SK-N-SH (cell line): ENCODE results near the gene ENTPD8.

ENCODE experiments used
- EP300 ChIP-seq, 2 experiments: IDR thresholded peaks; 2 replicates each; pipeline versions ENCODE4 v1.4.0 to v1.6.1; 2012; ENCODE audit warnings: borderline replicate concordance in 1 of 2, low read depth in 1 of 2, low read length in 1 of 2
- JUND ChIP-seq: IDR thresholded peaks from 2 replicates; pipeline ENCODE4 v1.4.0; 2012
- POLR2AphosphoS5 ChIP-seq: IDR thresholded peaks from 2 replicates; pipeline ENCODE4 v1.6.1; 2012; ENCODE audit warnings: low read depth, low read length
- YY1 ChIP-seq: IDR thresholded peaks from 2 replicates; pipeline ENCODE4 v1.4.0; 2012; ENCODE audit warnings: low read depth, mild to moderate bottlenecking
- TF ChIP-seq, protein P1 (sequence below): fragments of 200-600 bp; sonication (generic); IDR thresholded peaks from 2 replicates; pipeline ENCODE4 v1.6.1; 2017; ENCODE audit warnings: antibody characterized with exemption, mild to moderate bottlenecking, moderate library complexity
- TF ChIP-seq, protein P2 (sequence below): fragments of 150-350 bp; IDR thresholded peaks from 2 replicates; pipeline ENCODE4 v1.6.1; 2017; ENCODE audit warnings: antibody characterized with exemption, low read length, low read depth, borderline replicate concordance
- TF ChIP-seq, protein P3 (sequence below): IDR thresholded peaks from 2 replicates; pipeline ENCODE4 v1.4.0; 2012; ENCODE audit warnings: low read depth, borderline replicate concordance
- TF ChIP-seq, protein P4 (sequence below): IDR thresholded peaks from 2 replicates; pipeline ENCODE4 v1.6.1; 2012; ENCODE audit warnings: mild to moderate bottlenecking, low read depth, low read length, moderate library complexity

DNA sequence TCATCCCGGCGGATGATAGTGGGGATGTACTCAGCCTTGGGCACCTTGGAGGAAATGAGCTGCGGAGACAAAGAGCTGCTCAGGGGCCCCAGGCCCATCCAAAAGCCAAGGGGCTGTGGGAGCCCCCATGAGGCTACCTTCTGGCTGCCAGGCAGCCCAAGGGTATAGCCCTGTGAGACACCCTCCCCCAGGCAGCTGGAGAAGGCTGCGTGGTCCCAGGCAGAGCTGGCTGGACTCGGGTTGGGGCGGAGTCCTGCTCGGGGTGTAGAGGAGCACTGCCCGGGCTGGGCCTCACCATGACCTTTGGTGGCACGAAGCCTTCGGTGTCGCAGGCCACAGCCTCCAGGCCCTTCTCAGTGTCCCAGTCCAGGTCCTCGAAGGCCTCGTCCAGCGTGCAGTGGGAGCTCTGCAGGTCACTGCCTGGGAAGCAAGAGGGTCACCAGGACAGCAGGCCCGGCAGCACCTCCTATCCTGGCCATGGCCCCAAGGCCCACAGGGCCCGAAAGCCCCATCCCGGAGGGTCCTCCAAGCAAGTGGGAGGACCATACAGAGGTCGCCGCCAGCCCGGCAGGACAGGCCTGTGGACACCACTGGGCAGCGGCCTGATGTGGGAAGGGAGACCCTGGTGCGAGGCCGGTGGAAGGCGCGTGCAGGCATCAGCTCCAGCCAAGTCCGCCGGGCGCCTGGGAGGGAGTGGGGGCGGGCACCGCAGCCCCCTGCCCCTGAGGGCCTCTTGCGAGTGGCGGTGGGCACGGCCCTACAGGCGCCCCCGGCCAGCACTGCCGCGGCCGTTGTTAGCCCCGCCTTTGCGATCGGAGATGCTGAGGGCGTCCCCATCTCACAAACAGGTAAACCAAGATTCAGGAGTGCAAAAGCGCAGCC, 11.8 kb upstream of the ENTPD8 start:
- TF ChIP-seq JUND (no peak), POLR2AphosphoS5 (no peak), YY1 (no peak), EP300 (IDR thresholded peaks at IDR 0.05; ENCODE audit: borderline replicate concordance in 1 of 2, low read depth in 1 of 2, low read length in 1 of 2) (no peak)
- TF ChIP-seq, protein P1, sequence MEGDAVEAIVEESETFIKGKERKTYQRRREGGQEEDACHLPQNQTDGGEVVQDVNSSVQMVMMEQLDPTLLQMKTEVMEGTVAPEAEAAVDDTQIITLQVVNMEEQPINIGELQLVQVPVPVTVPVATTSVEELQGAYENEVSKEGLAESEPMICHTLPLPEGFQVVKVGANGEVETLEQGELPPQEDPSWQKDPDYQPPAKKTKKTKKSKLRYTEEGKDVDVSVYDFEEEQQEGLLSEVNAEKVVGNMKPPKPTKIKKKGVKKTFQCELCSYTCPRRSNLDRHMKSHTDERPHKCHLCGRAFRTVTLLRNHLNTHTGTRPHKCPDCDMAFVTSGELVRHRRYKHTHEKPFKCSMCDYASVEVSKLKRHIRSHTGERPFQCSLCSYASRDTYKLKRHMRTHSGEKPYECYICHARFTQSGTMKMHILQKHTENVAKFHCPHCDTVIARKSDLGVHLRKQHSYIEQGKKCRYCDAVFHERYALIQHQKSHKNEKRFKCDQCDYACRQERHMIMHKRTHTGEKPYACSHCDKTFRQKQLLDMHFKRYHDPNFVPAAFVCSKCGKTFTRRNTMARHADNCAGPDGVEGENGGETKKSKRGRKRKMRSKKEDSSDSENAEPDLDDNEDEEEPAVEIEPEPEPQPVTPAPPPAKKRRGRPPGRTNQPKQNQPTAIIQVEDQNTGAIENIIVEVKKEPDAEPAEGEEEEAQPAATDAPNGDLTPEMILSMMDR = no peak
- TF ChIP-seq, protein P2, sequence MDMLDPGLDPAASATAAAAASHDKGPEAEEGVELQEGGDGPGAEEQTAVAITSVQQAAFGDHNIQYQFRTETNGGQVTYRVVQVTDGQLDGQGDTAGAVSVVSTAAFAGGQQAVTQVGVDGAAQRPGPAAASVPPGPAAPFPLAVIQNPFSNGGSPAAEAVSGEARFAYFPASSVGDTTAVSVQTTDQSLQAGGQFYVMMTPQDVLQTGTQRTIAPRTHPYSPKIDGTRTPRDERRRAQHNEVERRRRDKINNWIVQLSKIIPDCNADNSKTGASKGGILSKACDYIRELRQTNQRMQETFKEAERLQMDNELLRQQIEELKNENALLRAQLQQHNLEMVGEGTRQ = no peak
- TF ChIP-seq, protein P3, sequence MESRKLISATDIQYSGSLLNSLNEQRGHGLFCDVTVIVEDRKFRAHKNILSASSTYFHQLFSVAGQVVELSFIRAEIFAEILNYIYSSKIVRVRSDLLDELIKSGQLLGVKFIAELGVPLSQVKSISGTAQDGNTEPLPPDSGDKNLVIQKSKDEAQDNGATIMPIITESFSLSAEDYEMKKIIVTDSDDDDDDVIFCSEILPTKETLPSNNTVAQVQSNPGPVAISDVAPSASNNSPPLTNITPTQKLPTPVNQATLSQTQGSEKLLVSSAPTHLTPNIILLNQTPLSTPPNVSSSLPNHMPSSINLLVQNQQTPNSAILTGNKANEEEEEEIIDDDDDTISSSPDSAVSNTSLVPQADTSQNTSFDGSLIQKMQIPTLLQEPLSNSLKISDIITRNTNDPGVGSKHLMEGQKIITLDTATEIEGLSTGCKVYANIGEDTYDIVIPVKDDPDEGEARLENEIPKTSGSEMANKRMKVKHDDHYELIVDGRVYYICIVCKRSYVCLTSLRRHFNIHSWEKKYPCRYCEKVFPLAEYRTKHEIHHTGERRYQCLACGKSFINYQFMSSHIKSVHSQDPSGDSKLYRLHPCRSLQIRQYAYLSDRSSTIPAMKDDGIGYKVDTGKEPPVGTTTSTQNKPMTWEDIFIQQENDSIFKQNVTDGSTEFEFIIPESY = no peak
- TF ChIP-seq, protein P4, sequence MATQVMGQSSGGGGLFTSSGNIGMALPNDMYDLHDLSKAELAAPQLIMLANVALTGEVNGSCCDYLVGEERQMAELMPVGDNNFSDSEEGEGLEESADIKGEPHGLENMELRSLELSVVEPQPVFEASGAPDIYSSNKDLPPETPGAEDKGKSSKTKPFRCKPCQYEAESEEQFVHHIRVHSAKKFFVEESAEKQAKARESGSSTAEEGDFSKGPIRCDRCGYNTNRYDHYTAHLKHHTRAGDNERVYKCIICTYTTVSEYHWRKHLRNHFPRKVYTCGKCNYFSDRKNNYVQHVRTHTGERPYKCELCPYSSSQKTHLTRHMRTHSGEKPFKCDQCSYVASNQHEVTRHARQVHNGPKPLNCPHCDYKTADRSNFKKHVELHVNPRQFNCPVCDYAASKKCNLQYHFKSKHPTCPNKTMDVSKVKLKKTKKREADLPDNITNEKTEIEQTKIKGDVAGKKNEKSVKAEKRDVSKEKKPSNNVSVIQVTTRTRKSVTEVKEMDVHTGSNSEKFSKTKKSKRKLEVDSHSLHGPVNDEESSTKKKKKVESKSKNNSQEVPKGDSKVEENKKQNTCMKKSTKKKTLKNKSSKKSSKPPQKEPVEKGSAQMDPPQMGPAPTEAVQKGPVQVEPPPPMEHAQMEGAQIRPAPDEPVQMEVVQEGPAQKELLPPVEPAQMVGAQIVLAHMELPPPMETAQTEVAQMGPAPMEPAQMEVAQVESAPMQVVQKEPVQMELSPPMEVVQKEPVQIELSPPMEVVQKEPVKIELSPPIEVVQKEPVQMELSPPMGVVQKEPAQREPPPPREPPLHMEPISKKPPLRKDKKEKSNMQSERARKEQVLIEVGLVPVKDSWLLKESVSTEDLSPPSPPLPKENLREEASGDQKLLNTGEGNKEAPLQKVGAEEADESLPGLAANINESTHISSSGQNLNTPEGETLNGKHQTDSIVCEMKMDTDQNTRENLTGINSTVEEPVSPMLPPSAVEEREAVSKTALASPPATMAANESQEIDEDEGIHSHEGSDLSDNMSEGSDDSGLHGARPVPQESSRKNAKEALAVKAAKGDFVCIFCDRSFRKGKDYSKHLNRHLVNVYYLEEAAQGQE = no peak
